GM20431 (cell line): ENCODE measurements around the gene TMEM269.

Experiments used
- in situ Hi-C: fragments of 300-500 bp; cut with MseI, MboI; formaldehyde crosslinking; loops from one replicate; pipeline ENCODE4 v1.15.0; 2020; ENCODE audit warnings: low sequenced_read_pairs; ENCODE audit not compliant: unreplicated experiment

The TMEM269 gene

DNA sequence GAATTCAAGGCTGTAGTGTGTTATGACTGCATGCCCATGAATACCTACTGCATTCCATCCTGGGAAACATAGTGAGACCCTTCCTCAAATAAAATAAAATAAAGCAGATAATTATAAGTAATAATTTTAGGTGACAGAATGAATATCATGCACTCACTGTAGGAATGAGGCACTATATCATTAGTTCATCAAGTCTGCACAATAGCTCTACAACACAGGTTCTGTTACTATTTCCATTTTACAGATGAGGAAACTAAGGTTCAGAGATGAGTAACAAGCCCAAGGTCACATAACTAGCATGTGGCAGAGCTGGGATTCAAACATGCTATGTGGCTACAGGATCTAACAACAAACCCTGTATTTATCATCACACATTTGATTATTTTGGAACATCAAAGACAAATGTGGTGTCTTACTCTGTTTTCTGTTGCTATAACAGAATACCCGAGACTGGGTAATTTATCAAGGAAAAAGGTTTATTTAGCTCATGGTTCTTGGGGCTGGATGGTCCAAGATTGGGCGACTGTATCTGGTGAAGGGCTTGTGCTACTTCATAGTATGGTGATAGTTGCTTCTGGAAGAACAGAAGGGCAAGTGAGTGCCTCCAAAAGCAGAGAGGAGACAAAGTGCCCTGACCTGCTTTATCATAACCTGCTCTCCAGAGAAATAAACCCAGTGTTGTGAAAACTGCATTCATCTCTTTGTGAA, 56.8 kb downstream of the TMEM269 start:
- in situ Hi-C loops = no loop called here

DNA sequence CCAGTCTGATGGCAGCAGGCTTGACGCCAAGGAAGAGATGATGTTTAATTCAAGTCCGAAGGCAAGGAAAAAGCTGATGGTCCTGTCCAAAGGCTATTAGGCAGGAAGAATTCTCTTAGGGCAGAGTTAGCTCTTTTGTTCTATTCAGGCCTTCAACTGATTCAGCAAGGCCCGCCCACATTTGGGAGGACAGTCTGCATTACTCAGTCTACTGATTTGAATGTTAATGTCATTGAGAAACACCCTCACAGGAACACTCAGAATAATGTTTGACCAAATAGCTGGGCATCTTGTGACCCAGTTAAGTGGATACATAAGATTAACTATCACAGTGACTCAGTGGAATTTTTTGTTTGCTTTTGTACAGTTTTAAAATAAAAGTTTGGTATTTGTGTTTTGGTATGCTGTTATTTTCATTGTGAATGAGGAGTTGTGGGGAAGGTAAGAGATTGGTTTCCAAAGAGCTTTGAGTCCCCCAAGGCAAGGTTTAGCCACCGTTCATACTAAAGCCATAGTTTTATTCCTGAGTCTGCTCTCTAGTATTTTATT, 59.9 kb downstream of the TMEM269 start:
- in situ Hi-C loops = no loop called here

GRCh38 chr1:42845193-42845592, 60.4 kb downstream of the TMEM269 start:
- in situ Hi-C loops = no loop called here

GRCh38 chr1:42845866-42846256, 61.1 kb downstream of the TMEM269 start:
- in situ Hi-C loops = no loop called here

DNA sequence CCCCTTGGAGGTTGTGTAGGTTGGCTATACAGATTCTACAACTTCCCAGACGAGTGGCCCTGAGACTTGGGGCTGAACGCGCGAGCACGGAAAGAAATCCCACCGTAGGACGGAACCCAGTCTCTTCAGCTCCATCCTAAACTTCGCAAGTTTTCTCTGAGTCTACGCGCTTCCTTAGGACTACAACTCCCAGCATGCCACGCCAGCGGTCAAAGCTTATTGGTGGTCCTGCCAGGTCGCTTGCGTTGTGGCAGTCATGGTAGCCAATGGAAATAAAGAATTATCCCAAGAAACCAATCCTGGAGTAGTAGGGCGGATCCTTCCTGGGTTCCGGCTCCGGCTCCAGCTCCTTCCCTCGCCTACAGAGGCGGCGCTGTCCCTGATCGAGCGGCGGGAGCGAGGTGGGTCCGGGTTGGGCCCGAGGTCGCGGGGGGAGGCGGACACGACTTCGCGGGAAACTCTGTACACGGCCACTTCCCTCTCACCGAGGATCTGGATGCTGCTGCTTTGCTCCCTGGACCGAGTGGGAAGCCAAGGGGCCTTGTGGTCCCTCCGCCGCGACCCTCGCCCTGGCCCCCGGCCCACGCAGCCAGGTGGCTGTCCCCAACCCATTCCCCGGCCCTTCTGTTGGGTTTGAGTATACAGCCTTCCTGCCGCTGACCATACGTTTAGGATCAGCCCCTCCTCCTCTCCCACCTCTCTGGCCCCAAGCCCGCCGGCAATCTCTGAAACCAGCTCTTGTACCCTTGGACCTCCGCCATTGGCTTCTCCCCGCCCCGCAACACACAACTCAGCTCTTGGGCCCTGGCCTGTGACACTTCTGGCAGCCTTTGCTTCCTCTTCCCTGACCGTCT, 61.7 kb downstream of the TMEM269 start, which contains the start of gene ZNF691:
ZNF691 (plus strand) TSS at position 357 of the 854 bp plus-strand sequence. CDS start 3,046 bp downstream, outside the sequence.
- in situ Hi-C loops = no loop called here

DNA sequence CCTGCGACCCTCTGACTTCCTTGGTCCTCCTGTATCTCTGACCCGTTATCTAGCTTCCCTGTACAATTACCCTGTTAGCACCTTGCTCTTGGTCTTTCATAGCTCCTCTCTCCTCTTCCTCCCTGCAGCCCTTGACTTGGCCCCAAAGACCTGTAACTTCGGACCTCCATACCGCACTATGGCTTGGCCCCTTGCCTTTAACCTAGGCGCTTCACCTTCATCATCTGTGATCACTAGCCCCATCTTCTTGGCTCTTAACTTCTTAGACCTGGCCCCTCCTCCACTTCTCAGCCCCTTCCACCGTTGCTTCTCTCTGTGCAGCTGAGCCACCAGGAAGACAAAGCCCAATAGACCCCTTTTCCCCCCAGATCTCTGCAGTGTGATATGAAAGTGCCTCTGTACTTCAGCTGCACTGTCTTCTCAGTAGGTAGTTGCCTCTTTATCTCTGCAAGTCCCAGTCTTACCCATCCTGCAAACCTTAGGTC, 62.4 kb downstream of the TMEM269 start:
- in situ Hi-C loops = no loop called here

DNA sequence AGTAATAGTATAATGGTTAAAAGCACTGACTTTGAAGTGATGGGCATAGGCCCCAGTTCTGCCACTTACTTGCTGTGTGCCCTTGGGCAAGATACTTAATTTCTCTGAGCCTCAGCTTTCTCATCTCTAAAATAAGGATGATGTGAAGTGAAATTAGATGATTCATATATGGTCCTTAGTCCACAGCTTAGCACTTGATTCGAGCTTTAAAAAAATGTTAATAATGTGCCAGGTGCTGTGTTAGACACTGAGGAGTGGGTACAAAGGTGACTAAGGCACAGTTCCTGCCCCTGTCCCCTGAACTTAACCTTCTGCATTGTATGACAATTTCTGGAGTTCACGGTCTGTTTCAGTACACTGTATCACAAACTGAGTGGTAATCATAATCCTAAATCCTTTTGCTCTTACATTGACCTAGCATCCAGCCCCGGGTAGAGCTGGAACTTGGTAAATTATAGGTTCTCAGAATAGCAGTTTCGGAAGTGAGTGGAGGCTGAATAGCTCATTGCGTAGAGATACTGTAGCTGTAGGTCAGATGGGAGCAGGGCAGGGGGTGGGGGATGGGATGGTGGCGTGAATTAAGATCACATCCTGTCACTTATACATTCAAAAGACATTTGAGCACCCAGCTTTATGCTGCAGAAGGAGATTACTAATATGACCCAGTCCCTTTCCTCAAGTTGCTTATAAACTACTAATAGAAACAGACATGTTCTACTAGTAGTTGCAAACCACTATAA, 63.1 kb downstream of the TMEM269 start:
- in situ Hi-C loops = no loop called here

DNA sequence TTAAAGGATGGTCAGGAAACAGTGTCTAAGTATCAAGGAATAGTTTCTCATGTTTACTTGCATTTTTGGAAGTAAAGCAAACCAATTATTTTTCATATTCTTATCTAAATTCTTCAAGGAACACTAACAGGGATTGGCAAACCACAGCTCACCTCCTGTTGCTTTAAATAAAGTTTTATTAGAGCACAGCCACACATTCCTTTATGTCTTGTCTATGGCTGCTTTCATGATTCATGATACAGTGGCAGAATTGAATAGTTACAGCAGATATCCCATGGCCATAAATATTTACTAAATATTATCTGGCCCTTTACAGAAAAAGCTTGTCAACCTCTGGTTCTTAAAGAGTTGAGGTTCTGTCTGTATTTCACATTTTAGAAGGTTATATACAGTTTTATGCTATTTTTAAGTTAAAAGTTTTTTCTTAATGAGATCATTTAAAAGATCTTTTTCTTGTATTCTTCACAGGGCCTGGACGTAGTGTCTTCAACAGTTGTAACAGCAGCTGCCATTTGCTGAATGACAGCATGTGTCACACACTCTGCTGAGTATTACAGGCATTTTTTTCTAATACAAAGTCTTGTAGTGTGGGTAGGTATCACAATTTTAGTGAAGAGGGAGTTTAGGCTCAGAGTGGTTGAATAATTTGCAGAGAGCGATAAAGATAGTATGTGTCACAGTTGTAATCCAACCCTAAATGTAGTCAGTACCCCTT, 64.2 kb downstream of the TMEM269 start:
- in situ Hi-C loops = no loop called here

DNA sequence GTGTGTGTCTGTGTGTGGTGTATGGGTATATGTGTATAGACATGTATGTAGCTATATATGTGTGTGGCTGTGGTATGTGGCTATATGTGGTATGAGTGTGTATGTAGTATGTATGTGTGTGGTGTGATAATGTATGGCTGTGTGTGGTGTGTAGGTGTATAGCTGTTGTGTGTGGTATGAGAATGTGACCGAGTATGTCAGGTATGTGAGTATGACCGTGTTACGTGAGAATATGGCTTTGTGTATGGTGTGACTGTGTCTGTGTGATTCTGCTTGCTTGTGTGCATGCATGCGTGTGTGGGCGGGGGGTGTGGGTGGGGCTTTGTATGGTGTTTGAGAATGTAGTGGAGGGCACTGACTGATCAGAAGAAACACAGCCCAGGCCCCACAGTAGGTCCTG, 65.2 kb downstream of the TMEM269 start:
- in situ Hi-C loops = no loop called here
